HG02943 (cell line): Measurements from ENCODE around the gene FAM151B.
"Not testable (repeated sequence)": the region's sequence is repeated elsewhere in the genome, so short reads cannot be mapped to it uniquely, and the experiment has no call there.

Experiments used
- ATAC-seq: cut with Tn5 transposase; IDR thresholded peaks from one replicate; pipeline ENCODE4 v1.9.1; 2021; ENCODE audit warnings: mild to moderate bottlenecking, low read depth, moderate library complexity; ENCODE audit not compliant: unreplicated experiment

FAM151B gene, protein sequence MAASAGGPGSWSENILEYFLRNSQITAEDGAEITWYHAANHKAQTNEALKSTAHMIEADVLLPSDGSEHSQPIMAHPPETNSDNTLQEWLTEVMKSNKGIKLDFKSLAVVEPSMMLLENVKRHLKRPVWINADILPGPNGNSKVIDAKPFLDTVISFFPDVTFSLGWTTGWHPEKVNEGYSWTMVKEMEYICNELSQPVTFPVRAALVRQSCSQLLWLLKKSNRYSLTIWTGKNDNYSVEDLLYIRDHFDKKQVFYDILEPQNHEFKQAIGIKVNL

GRCh38 chr5:80487829-80488721 lies at the start of gene FAM151B:
Gene FAM151B, plus strand, starts transcription at chr5:80488100. Its CDS starts 24 bp downstream, at chr5:80488124.
- ATAC-seq, result peak; percentile 90

DNA sequence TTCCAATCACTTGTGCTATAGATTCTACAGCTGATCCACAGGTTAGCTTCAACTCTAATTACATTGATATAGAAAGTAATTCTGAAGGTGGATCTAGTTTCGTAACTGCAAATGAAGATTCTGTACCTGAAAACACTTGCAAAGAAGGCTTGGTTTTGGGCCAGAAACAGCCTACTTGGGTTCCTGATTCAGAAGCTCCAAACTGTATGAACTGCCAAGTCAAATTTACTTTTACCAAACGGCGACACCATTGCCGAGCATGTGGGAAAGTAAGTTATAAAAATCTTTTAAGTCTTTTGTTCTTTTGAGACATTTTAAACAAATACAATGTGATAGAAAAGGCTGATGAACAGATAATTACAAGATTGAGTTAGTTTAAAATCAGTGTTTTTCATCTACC lies 49.2 kb upstream of the FAM151B start:
- ATAC-seq, result no peak

GRCh38 chr5:80439213-80439612 lies 48.7 kb upstream of the FAM151B start:
- ATAC-seq, result no peak

DNA sequence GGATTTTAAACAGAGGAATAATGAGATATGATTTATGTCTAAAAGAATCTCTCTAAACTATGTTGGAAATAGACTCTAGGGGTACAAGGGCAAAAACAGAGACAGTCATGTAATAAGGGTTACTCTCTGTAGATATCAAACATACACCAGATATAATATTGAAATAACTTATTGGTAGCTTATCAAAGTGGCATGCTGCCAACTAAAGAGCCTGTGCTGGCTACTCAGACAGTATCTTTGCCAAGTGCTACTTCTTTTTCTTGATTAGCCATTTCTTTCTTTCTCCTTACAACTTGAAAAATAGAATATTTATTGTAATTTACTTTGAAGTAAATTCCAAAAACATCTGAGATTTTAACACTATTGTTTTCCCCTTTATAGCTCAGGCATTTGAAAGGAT lies 45.2 kb upstream of the FAM151B start:
- no peak for ATAC-seq

DNA sequence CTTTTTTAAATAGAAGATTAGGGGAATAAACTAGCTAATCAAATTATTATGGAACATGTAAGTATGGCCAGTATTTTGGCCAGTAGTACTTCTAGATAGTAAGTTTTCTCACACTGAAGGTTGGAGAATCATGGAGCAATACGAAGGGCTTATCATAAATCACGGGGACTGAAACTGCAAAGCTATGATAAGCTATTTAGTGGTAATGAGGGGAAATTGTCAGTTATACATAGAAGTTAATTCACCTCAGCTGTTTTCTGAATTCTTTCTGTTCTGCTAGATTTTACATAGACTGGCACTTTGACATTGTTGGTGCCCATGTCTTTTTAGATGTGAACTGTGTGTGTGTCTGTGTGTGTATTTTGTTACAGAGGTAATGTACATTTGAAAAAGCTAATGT lies 34.5 kb upstream of the FAM151B start:
- ATAC-seq, result no peak

DNA sequence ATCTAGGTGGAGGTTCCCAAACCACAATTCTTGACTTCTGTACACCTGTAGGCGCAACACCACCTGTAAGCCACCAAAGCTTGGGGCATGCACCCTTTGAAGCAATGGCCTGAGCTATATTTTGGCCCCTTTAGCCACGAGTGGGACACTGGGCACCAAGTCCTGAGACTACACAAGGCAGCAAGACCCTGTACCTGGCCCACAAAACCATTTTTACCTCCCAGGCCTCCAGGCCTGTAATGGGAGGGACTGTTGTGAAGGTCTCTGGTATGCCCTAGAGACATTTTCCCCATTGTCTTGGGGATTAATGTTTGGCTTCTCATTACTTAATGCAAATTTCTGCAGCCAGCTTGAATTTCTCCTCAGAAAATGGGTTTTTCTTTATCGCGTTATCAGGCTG lies 24.6 kb upstream of the FAM151B start:
- ATAC-seq, result no peak

- ATAC-seq, result no peak
These were observed 21.0 kb upstream of the FAM151B start for GRCh38 chr5:80466669-80467485.

DNA sequence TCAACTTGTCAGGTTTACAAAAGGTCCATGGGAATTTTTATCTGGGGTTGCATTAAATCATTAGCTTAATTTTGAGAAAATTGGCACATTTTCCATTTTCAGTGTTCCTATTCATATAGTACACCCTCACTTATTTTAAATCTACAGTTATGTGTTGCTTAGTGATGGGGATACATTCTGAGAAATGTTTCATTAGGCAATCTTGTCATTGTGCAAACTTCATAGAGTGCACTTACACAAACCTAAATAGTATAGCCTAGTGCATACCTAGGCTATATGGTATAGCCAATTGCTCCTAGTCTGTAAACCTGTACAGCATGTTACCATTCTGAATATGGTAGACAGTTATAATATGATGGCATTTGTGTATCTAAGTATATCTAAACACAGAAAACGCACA lies 19.8 kb upstream of the FAM151B start:
- ATAC-seq, result no peak

GRCh38 chr5:80470631-80471030 lies 17.3 kb upstream of the FAM151B start:
- not testable (repeated sequence) for ATAC-seq

GRCh38 chr5:80474929-80475328 lies 13.0 kb upstream of the FAM151B start:
- ATAC-seq, result no peak

- no peak for ATAC-seq
These were observed 8.2 kb upstream of the FAM151B start for GRCh38 chr5:80479713-80480112.

GRCh38 chr5:80480354-80480753 lies 7.5 kb upstream of the FAM151B start:
- ATAC-seq, result no peak

DNA sequence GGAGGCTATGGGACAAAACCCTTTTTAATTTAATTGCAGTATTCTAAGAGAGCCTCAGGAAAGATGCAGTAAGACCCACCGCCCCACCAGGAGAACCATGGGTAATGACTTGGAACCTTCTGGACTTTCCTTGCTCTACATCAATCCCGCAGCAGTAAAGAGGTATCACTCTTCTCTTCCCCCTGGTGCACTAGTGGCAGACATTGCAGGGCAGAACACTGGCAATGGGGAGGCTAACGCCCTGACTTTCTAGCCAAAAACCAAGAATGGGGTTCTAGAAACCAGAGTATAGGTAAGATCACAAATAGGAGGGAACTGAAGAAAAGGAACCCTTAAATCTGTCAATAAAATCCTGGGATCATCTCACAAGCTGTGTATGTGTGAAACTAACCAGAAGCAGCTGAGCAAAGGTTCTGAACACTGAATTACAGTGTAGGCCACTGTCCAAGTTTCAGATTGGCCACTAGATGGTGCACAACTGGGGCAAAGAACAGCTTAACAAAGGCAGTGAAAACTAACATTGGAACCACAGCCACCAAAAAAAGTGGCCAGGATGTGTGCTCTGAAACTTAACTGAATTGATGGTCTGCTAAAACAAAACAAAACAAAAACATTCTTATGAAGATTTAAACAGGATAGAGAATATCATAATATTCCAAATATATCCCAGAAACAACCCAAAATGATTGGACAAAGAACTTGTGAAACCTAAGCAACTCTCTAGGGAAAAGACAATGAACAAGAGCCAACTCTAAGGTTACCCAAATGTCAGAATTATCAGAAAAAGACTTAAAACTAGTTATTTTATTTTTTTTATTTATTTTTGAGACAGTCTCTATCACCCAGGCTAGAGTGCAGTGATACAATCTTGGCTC lies 6.6 kb upstream of the FAM151B start:
- no peak for ATAC-seq

- no peak for ATAC-seq
These were observed 5.3 kb upstream of the FAM151B start for GRCh38 chr5:80482578-80482977.

- no peak for ATAC-seq
These were observed 4.2 kb upstream of the FAM151B start for GRCh38 chr5:80483636-80484232.

DNA sequence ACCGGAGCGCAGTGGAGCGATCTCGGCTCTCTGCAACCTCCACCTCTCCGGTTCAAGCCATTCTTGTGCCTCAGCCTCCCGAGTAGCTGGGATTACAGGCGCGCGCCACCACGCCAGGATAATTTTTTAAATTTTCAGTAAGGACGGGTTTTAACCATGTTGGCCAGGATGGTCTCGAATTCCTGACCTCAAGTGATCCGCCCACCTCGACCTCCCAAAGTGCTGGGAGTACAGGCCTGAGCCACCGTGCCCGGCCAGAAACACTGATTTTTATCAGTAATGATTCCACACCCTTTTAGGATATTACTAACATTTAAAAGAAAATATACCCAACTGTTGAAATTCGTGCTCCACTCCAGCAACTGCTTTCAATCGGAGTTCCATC lies 464 bp upstream of the FAM151B start:
- ATAC-seq, result no peak

GRCh38 chr5:80491296-80491695 lies 3.4 kb downstream of the FAM151B start:
- ATAC-seq, result no peak

- ATAC-seq, result no peak
These were observed 4.8 kb downstream of the FAM151B start for GRCh38 chr5:80492741-80493140.

DNA sequence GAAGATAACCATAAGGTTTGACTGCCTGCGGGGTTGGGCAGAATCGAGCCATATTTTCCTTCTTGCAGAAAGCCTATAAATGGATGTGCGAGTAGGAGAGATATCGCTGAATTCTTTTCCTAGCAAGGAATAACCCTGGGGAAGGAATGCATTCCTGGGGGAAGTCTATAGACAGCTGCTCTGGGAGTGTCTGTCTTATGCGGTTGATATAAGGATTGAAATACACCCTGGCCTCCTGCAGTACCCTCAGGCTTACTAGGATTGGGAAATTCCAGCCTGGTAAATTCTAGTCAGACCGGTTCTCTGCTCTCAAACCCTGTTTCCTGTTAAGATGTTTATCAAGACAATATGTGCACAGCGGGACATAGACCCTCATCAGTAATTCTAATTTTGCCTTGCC lies 5.5 kb downstream of the FAM151B start:
- not testable (repeated sequence) for ATAC-seq

- ATAC-seq, result no peak
These were observed 8.0 kb downstream of the FAM151B start for GRCh38 chr5:80495891-80496290.
